Measurements from ENCODE around the gene GTPBP10. TPM values are rescaled to one million over a fixed set of nuclear protein-coding genes. Genes with fewer than 3 reads are reported as not detected.

GTPBP10 gene
- total and polyA plus RNA-seq, 9 of the 15 experiments (the other 6 are each of a cell fraction or from before 2014, with no cell fraction given): 34.6 to 89.8 (median 76.4) TPM

DNA sequence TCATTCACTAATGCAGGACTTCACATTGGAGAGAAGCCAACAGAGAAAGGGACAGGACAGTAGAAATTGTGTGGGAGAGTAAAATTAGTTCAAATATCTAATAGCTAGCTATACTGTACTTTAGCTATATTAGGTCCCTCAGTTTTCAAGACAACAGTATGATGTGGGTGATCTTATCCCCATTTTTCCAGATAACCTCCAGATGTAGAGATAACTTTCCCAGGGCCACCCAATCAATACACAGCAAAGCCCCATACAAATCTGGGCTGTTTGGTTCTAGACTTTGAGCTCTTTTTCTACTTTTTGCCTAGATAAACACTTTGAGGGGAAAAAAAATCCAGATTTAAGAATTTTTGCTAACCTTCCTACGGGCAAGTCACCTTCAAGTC is 56.3 kb downstream of the GTPBP10 start:
- no peak for ATAC-seq
- in situ Hi-C loops (cut with MboI): loop anchor here (5.0 kb wide), 1 partner anchor 55 kb away; the partner anchor contains the start of gene GTPBP10
- ChIA-PET CTCF (ENCODE audit: low intra/inter-chr PET ratio) (no interaction called here), POLR2A (interaction anchor here (0.7 kb wide), 1 partner anchor 53 kb away, joined by 3 read pairs; no protein-coding TSS in a partner anchor)
- peaks cover 3 to 6% of the 10 kb centered on the region in 2 experiments; a peak in 3 of 5 replicates for H3K4me1 ChIP-seq (replicated peaks in 1 of 2; ENCODE audit: control insufficient read depth in 2 of 2, insufficient read depth in 2 of 2, low read length in 2 of 2)
- peaks cover 21% of the 10 kb centered on the region; the same call in 2 of the 3 replicates for H3K36me3 ChIP-seq (ENCODE audit: control insufficient read depth, insufficient read depth, low read length)
- H3K4me2 ChIP-seq (ENCODE audit: insufficient read depth, low read length): peak overlapping the region; percentile 86
- peak overlapping the region in 1 of 2 experiments; percentile 66; a peak in 1 of 4 replicates for H3K9ac ChIP-seq (ENCODE audit: insufficient read depth in 1 of 2, low read depth in 2 of 2, low read length in 2 of 2)
- H2AFZ ChIP-seq (ENCODE audit: low read depth, low read length): peak overlapping the region; percentile 81
- no TSS peak for BruUV-seq (replicated peaks)
- H4K20me1 ChIP-seq (replicated peaks; ENCODE audit: control insufficient read depth, insufficient read depth, low read length): no peaks in the 10 kb centered on the region
- no peaks in the 10 kb centered on the region for H3K9me3 ChIP-seq (replicated peaks; ENCODE audit: control insufficient read depth, insufficient read depth, low read depth, low read length)
- H3K79me2 ChIP-seq (ENCODE audit: control insufficient read depth, insufficient read depth, low read length): peaks cover 6% of the 10 kb centered on the region; the same call in 2 of the 3 replicates
- intact Hi-C loops (cut with micrococcal nuclease): loop anchor here (1.0 to 5.0 kb wide), 3 partner anchors 56 to 155 kb away; partner anchors contain the start of genes CFAP69 and GTPBP10
- 30% methylated on average over 1 of the region's 1 CpG for WGBS (ENCODE audit: insufficient coverage, low coverage, missing lambda C conversion rate)
- DNase-seq (ENCODE audit: extremely low read depth in 1 of 4, low spot score in 3 of 4): no peak
- H3K4me3 ChIP-seq: peak overlapping the region; percentile 44
- 0 out of 2 replicates have a peak, but pooled peaks have one; percentile 12 for TF ChIP-seq NFIC (IDR thresholded peaks at IDR 0.05)
- TF ChIP-seq PTRF (tag; IDR thresholded peaks at IDR 0.05): no peak
- H3K27ac ChIP-seq (ENCODE audit: extremely low read depth, low read depth, low read length): no peak overlapping the region
- H3K9me1 ChIP-seq (ENCODE audit: control insufficient read depth, insufficient read depth, low read length): no peaks in the 10 kb centered on the region
- no peak for FAIRE-seq
- H3K27me3 ChIP-seq (ENCODE audit: control insufficient read depth in 2 of 2, insufficient read depth in 2 of 2, low read length in 2 of 2): no peaks in the 10 kb centered on the region

DNA sequence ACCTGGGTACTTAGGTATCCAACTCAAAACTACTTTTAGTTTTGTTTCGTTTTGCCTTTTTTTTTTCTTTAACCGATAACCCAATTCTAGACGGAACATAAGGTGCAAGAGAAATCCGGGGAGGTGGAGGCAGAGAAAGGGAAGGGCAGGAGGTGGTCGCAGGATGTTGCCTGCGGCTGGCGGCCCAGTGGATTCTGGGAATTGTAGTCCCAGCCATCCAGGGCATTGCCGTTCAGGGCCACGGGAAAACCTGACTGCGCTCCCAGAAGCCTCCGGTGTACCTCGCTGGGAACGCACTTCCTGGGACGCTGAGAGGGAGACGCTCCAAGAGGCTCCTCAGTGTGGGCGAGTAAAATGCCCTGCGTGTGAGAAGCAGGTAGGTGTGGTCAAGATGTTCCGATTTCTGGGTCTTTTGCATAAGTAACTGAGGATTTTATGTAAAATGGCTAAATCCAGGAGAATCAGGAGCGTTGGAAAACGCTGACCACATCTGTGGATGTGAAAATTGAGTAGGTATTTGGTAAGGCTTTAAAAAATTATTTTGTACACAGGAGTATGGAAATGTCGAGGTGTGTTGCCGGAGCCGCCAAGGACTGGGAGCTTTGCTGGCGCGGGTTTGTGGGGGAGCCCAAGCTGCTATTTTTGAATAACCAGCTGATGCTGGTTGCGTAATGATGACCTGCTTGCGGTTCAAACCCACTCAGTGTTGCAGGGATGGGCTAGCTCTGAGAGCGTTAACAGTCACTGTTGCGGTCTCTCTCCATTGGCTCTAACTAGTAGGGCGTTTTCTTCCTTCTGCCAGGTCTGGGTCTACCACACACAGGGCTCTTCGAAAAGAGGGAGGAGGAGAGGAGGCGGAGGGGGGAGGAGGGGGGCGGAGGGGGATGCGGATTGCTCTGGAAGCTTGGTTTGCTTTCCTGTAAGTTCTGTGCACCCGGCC is 56.9 kb downstream of the GTPBP10 start, which contains the start of gene CLDN12:
CLDN12 (plus strand) TSS at position 288 of the 940 bp plus-strand sequence. CDS start 9,216 bp downstream, outside the sequence.
- peak; percentile 99 for ATAC-seq
- H3K4me1 ChIP-seq (replicated peaks in 1 of 2; ENCODE audit: control insufficient read depth in 2 of 2, insufficient read depth in 2 of 2, low read length in 2 of 2): peaks cover 3 to 6% of the 10 kb centered on the region in 2 experiments; a peak in 3 of 5 replicates
- peak within 1 kb of the TSS; percentile 68 for H3K27ac ChIP-seq (ENCODE audit: extremely low read depth, low read depth, low read length)
- BruUV-seq (replicated peaks): TSS peak; percentile 83
- peaks cover 6% of the 10 kb centered on the region; the same call in 2 of the 3 replicates for H3K79me2 ChIP-seq (ENCODE audit: control insufficient read depth, insufficient read depth, low read length)
- H3K27me3 ChIP-seq (ENCODE audit: control insufficient read depth in 2 of 2, insufficient read depth in 2 of 2, low read length in 2 of 2): no peaks in the 10 kb centered on the region
- H3K4me3 ChIP-seq: peak within 1 kb of the TSS; percentile 44
- H3K9me1 ChIP-seq (ENCODE audit: control insufficient read depth, insufficient read depth, low read length): no peaks in the 10 kb centered on the region
- peak within 1 kb of the TSS; percentile 86 for H3K4me2 ChIP-seq (ENCODE audit: insufficient read depth, low read length)
- DNase-seq (ENCODE audit: extremely low read depth in 1 of 4, low spot score in 3 of 4): peak; percentile 79 to 95 (median 86)
- H2AFZ ChIP-seq (ENCODE audit: low read depth, low read length): peak within 1 kb of the TSS; percentile 81
- FAIRE-seq: peak; percentile 95
- in situ Hi-C loops (cut with MboI) (loop anchor here (5.0 kb wide), 1 partner anchor 56 kb away; the partner anchor contains the start of gene GTPBP10), intact Hi-C loops (cut with micrococcal nuclease) (loop anchor here (1.0 to 5.0 kb wide), 3 partner anchors 57 to 156 kb away; partner anchors contain the start of genes CFAP69 and GTPBP10)
- ChIA-PET CTCF (ENCODE audit: low intra/inter-chr PET ratio) (no interaction called here), POLR2A (interaction anchor here (0.7 kb wide), 2 partner anchors 52 to 91 kb away, joined by 3 read pairs; no protein-coding TSS in a partner anchor)
- H3K36me3 ChIP-seq (ENCODE audit: control insufficient read depth, insufficient read depth, low read length): peaks cover 21% of the 10 kb centered on the region
- H3K9me3 ChIP-seq (replicated peaks; ENCODE audit: control insufficient read depth, insufficient read depth, low read depth, low read length): no peaks in the 10 kb centered on the region
- peak within 1 kb of the TSS; percentile 66 to 90 for H3K9ac ChIP-seq (ENCODE audit: insufficient read depth in 1 of 2, low read depth in 2 of 2, low read length in 2 of 2)
- WGBS (ENCODE audit: insufficient coverage, low coverage, missing lambda C conversion rate): under 1% methylated on average over 32 of the region's 35 CpGs
- H4K20me1 ChIP-seq (replicated peaks; ENCODE audit: control insufficient read depth, insufficient read depth, low read length): no peaks in the 10 kb centered on the region
- peak; percentile 69 for TF ChIP-seq SMARCA4 (IDR thresholded peaks at IDR 0.05)
- TF ChIP-seq TRIM28 (IDR thresholded peaks at IDR 0.05): 0 out of 2 replicates have a peak, but pooled peaks have one; percentile 16
- TF ChIP-seq RBFOX2 (IDR thresholded peaks at IDR 0.05; ENCODE audit: low read depth, low read length): peak; percentile 77
